ENCODE measurements around the gene C11orf86.
"Not testable (repeated sequence)": the region's sequence is repeated elsewhere in the genome, so short reads cannot be mapped to it uniquely, and the experiment has no call there.

The C11orf86 gene

GRCh38 chr11:66983275-66983924, 8.3 kb downstream of the C11orf86 start:
- no peak for TF ChIP-seq CTCF (IDR thresholded peaks at IDR 0.05; ENCODE audit: low read depth, low read length)
- Histone ChIP-seq H3K4me1 (peaks cover 9% of the 10 kb centered on the region), H3K27me3 (no peaks in the 10 kb centered on the region), H3K9me3 (no peaks in the 10 kb centered on the region), H3K4me3 (ENCODE audit: low read depth, low read length) (no peak overlapping the region), H3K36me3 (no peaks in the 10 kb centered on the region)
- no peak for DNase-seq

DNA sequence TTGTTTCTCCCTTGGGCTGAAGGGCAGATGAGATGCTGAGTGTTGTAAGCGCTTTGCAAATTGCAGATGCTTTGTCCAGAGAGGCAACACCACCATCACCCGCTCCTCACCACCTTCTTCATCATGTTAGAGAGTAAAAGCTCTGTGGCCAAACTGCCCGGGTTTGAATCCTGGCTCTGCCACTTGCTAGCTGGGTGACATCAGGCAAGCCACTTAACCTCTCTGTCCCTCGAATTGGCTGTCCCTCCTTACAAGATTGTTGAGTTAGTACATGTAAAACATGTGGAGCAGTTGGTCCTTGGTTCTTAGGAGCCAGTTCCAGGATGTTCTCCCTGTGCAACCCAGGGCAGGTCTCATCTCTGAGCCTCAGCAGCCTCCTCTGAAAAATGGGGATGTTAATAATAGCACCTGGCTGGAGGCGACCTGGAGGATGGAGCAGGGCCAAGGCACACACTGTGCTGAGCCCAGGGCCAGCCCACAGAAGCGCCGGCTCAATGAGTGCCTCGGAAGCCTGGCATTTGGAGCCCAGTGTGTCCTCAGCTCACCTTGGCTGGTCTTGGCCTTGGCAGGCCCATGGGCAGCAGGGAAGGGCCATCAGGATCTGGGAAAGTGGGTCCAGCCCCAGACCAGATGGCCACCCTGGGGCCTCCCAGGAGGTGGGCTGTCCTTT, 10.5 kb downstream of the C11orf86 start:
- DNase-seq = no peak
- TF ChIP-seq CTCF (IDR thresholded peaks at IDR 0.05; ENCODE audit: low read depth, low read length) = no peak
- H3K4me1 ChIP-seq = peaks cover 9% of the 10 kb centered on the region

DNA sequence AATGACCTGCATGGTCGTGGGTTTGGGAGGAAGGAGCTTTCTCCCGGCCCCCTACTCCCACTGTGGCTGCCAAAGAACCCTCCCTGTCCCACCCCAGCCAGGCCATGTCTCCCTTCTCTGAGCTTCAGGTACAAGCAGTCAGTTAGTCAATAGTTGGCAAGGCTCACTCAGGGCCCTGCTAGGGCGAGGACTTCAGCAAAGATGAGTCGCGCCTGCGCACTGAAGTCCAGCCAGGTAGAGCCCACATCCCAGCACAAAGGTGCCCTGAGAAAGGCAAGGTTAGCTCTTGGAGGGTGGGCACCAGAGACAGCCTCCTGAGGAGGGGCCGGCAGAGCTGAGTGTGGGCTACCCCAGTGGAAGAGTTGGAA, 11.1 kb downstream of the C11orf86 start:
- H3K36me3 ChIP-seq = no peaks in the 10 kb centered on the region
- H3K9me3 ChIP-seq = no peaks in the 10 kb centered on the region; the same call in 1 of the 2 replicates
- H3K4me3 ChIP-seq (ENCODE audit: low read depth, low read length) = no peak overlapping the region
- no peak for DNase-seq
- H3K4me1 ChIP-seq = peaks cover 9% of the 10 kb centered on the region
- no peaks in the 10 kb centered on the region for H3K27me3 ChIP-seq
- TF ChIP-seq CTCF (IDR thresholded peaks at IDR 0.05; ENCODE audit: low read depth, low read length) = no peak

More for the DNA sequence above, 10.5 kb downstream of the C11orf86 start:
- H3K4me3 ChIP-seq (ENCODE audit: low read depth, low read length) = no peak overlapping the region
- no peaks in the 10 kb centered on the region; the same call in 1 of the 2 replicates for H3K9me3 ChIP-seq
- H3K27me3 ChIP-seq = no peaks in the 10 kb centered on the region
- H3K36me3 ChIP-seq = no peaks in the 10 kb centered on the region

DNA sequence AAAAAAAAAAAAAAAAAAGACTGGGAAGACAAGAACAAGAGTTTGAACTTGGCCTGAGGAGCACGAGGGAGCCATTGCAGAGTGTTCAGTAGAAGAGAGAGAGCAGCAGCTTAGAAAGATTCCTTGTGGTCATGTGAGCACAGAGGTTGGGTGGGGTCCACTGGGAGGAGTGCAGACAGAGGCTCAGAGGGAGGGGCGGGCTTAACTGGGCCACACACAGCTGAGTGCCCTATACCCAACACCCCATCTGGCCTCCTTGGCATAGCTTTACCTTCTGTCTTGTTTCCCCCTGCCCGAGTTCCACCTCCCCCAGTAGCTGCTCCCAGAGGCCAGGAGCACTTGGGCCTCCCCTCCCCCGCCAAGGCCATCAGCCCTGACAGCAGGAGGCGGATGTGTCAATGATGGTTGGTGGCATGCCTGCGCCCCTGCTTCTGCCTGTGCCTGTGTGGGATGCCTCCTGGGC, 12.1 kb downstream of the C11orf86 start:
- H3K4me1 ChIP-seq = peaks cover 9% of the 10 kb centered on the region
- H3K36me3 ChIP-seq = no peaks in the 10 kb centered on the region
- DNase-seq = peak; percentile 44
- H3K9me3 ChIP-seq = no peaks in the 10 kb centered on the region; the same call in 1 of the 2 replicates
- H3K4me3 ChIP-seq (ENCODE audit: low read depth, low read length) = no peak overlapping the region
- no peaks in the 10 kb centered on the region for H3K27me3 ChIP-seq
- TF ChIP-seq CTCF (IDR thresholded peaks at IDR 0.05; ENCODE audit: low read depth, low read length) = no peak

GRCh38 chr11:66987924-66988637, 13.0 kb downstream of the C11orf86 start:
- Histone ChIP-seq H3K27me3 (no peaks in the 10 kb centered on the region), H3K4me3 (ENCODE audit: low read depth, low read length) (no peak overlapping the region), H3K36me3 (no peaks in the 10 kb centered on the region), H3K4me1 (peaks cover 9% of the 10 kb centered on the region), H3K9me3 (no peaks in the 10 kb centered on the region; the same call in 1 of the 2 replicates)
- no peak for DNase-seq
- no peak for TF ChIP-seq CTCF (IDR thresholded peaks at IDR 0.05; ENCODE audit: low read depth, low read length)

DNA sequence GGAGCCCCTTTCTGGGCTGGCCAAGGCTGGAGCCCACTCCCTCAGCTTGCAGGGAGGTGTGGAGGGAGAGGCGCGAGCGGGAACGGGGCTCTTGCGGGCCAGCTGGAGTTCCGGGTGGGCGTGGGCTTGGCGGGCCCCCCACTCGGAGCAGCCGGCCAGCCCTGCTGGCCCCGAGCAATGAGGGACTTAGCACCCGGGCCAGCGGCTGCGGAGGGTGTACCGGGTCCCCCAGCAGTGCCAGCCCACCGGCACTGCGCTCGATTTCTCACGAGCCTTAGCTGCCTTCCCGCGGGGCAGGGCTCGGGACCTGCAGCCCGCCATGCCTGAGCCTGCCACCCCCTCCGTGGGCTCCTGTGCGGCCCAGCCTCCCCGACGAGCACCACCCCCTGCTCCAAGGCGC, 13.6 kb downstream of the C11orf86 start:
- H3K4me1 ChIP-seq; H3K4me3 ChIP-seq (ENCODE audit: low read depth, low read length); DNase-seq; H3K36me3 ChIP-seq; H3K27me3 ChIP-seq; H3K9me3 ChIP-seq: not testable (repeated sequence)

- H3K27me3 ChIP-seq; H3K4me1 ChIP-seq; DNase-seq; H3K36me3 ChIP-seq; H3K4me3 ChIP-seq (ENCODE audit: low read depth, low read length); H3K9me3 ChIP-seq: not testable (repeated sequence)
Measured at GRCh38 chr11:66989360-66989759, 14.3 kb downstream of the C11orf86 start.

Measured in BE2C (cell line).